GM12865 (cell line): ENCODE results near the gene TIMM10B.
A peak's percentile ranks its signal among the peaks of the same experiment; 100 is the strongest.
"Not testable (repeated sequence)": the region's sequence is repeated elsewhere in the genome, so short reads cannot be mapped to it uniquely, and the experiment has no call there.

Experiments
- DNase-seq: peaks from one replicate; pipeline ENCODE4 v3.0.0; 2010; ENCODE audit warnings: low read depth
- H3K4me3 ChIP-seq: 2 replicates; pipeline ENCODE4 v1.5.1; 2011; ENCODE audit warnings: mild to moderate bottlenecking, low read depth, low read length, control low read depth
- CTCF ChIP-seq: IDR thresholded peaks from 2 replicates; pipeline ENCODE4 v1.5.1; 2011; ENCODE audit warnings: low read length, control low read depth, low read depth, inconsistent platforms; ENCODE audit not compliant: insufficient read depth; ENCODE audit errors: missing control alignments

The TIMM10B gene

GRCh38 chr11:6504166-6504565 is 22.9 kb downstream of the TIMM10B start:
- TF ChIP-seq CTCF: no peak
- DNase-seq: no peak
- H3K4me3 ChIP-seq: no peak overlapping the region

- DNase-seq: peak; percentile 42
- H3K4me3 ChIP-seq: no peak overlapping the region
- TF ChIP-seq CTCF: peak; percentile 67
These were observed 24.4 kb downstream of the TIMM10B start for GRCh38 chr11:6505577-6506240.

- TF ChIP-seq CTCF: no peak
- H3K4me3 ChIP-seq: no peak overlapping the region
- DNase-seq: no peak
These were observed 35.6 kb downstream of the TIMM10B start for GRCh38 chr11:6516865-6517264.

GRCh38 chr11:6520265-6520664 is 39.0 kb downstream of the TIMM10B start:
- no peak for DNase-seq
- H3K4me3 ChIP-seq: no peak overlapping the region
- no peak for TF ChIP-seq CTCF

- DNase-seq, H3K4me3 ChIP-seq: not testable (repeated sequence)
These were observed 40.6 kb downstream of the TIMM10B start for GRCh38 chr11:6521946-6522345.

- TF ChIP-seq CTCF: no peak
- DNase-seq: no peak
- H3K4me3 ChIP-seq: no peak overlapping the region
These were observed 42.0 kb downstream of the TIMM10B start for GRCh38 chr11:6523253-6523652.

- no peak overlapping the region for H3K4me3 ChIP-seq
- no peak for TF ChIP-seq CTCF
- no peak for DNase-seq
These were observed 45.3 kb downstream of the TIMM10B start for GRCh38 chr11:6526411-6527135.
